AG08396 (cell line): ENCODE results near the gene TOR1B.

ENCODE experiments used
- DNase-seq: peaks from one replicate; pipeline ENCODE4 v3.0.0; 2012; ENCODE audit warnings: low spot score, mixed read lengths

Gene TOR1B

GRCh38 chr9:129845373-129845772 lies 42.4 kb downstream of the TOR1B start:
- DNase-seq: no peak

GRCh38 chr9:129848712-129849441 lies 45.9 kb downstream of the TOR1B start:
- DNase-seq: no peak

GRCh38 chr9:129849901-129850300 lies 46.9 kb downstream of the TOR1B start:
- no peak for DNase-seq

- DNase-seq: no peak
Measured at GRCh38 chr9:129850821-129851550, 48.0 kb downstream of the TOR1B start.

GRCh38 chr9:129851821-129852220 lies 48.8 kb downstream of the TOR1B start:
- no peak for DNase-seq

GRCh38 chr9:129852579-129852978 lies 49.6 kb downstream of the TOR1B start:
- DNase-seq: no peak

- DNase-seq: no peak
Measured at GRCh38 chr9:129853614-129854013, 50.6 kb downstream of the TOR1B start.

GRCh38 chr9:129854588-129855110 lies 51.7 kb downstream of the TOR1B start:
- no peak for DNase-seq

GRCh38 chr9:129857207-129857606 lies 54.2 kb downstream of the TOR1B start:
- no peak for DNase-seq

- no peak for DNase-seq
Measured at GRCh38 chr9:129858167-129858962, 55.4 kb downstream of the TOR1B start.
